Endothelial cell of umbilical vein (primary cell): ENCODE measurements around the gene EEFSEC.

Source experiments
- EZH2 ChIP-seq: IDR thresholded peaks from 2 replicates; pipeline ENCODE4 v1.6.1; 2012; ENCODE audit warnings: borderline replicate concordance, low read depth, mild to moderate bottlenecking, moderate library complexity, low read length, inconsistent platforms; ENCODE audit not compliant: severe bottlenecking
- JUN ChIP-seq: IDR thresholded peaks from 2 replicates; pipeline ENCODE4 v1.6.1; 2011; ENCODE audit warnings: borderline replicate concordance, low read depth; ENCODE audit not compliant: insufficient read length, insufficient read depth
- POLR2A ChIP-seq: IDR thresholded peaks from 2 replicates; pipeline ENCODE4 v1.6.1; 2012; ENCODE audit warnings: low read depth, mild to moderate bottlenecking, control low read depth, low read length
- POLR2AphosphoS5 ChIP-seq: IDR thresholded peaks from 2 replicates; pipeline ENCODE4 v1.6.1; 2012; ENCODE audit warnings: low read depth, mild to moderate bottlenecking, control low read depth, low read length, moderate library complexity; ENCODE audit not compliant: insufficient read depth
- TF ChIP-seq, protein P1 (sequence below), 2 donors: IDR thresholded peaks; 1 replicate in 1 of 2; 2 replicates in 1 of 2; pipeline ENCODE4 v1.5.1; 2011; ENCODE audit warnings: low read length in 2 of 2, mild to moderate bottlenecking in 2 of 2, moderate library complexity in 2 of 2, control low read depth in 1 of 2, inconsistent platforms in 1 of 2, low read depth in 1 of 2; ENCODE audit not compliant: insufficient read depth in 1 of 2; ENCODE audit errors: extremely low read depth in 1 of 2
- TF ChIP-seq, protein P2 (sequence below): IDR thresholded peaks from 2 replicates; pipeline ENCODE4 v1.6.1; 2011; ENCODE audit not compliant: insufficient read depth, insufficient read length

DNA sequence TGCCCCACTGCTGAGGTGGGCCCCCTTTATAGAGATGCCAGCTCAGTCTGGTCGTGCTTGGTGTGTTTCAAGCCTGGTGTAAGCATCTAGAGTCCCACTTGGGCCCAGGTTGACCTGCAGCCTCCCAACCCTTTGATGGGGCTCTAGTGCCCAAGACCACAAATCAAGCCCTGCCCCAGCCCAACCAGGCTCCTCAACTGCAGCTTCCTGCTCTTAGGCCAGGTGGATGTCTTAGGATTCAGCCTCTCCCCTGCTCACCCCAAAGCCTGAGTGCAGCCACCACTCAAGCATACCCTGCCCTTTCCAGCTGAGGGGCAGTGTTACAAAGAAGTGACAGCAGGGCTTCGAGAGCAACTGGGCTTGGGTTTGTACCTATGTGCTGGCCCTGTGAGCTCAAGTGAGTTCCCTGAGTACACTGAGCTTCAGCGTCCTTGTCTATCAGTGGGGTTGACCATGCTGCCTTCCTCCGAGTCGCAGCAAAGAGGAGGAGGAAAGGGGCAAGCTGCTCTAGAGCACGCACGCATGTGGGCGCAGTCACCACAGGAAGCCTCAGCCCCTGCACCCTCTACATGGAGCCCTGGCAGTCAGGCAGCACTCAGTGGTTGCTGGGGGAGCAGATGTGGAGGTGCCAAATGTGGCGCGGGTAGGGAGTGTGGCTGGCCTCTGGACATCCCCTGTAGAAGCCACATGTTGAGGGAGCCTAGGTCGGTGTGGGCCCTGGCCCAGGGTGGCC, 120.7 kb downstream of the EEFSEC start:
- TF ChIP-seq POLR2A (no peak), EZH2 (no peak), JUN (no peak), POLR2AphosphoS5 (no peak)
- TF ChIP-seq, protein P1, sequence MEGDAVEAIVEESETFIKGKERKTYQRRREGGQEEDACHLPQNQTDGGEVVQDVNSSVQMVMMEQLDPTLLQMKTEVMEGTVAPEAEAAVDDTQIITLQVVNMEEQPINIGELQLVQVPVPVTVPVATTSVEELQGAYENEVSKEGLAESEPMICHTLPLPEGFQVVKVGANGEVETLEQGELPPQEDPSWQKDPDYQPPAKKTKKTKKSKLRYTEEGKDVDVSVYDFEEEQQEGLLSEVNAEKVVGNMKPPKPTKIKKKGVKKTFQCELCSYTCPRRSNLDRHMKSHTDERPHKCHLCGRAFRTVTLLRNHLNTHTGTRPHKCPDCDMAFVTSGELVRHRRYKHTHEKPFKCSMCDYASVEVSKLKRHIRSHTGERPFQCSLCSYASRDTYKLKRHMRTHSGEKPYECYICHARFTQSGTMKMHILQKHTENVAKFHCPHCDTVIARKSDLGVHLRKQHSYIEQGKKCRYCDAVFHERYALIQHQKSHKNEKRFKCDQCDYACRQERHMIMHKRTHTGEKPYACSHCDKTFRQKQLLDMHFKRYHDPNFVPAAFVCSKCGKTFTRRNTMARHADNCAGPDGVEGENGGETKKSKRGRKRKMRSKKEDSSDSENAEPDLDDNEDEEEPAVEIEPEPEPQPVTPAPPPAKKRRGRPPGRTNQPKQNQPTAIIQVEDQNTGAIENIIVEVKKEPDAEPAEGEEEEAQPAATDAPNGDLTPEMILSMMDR (IDR thresholded peaks at IDR 0.05; ENCODE audit: extremely low read depth in 1 of 2, insufficient read depth in 1 of 2, low read depth in 1 of 2, low read length in 2 of 2) = no peak
- TF ChIP-seq, protein P2, sequence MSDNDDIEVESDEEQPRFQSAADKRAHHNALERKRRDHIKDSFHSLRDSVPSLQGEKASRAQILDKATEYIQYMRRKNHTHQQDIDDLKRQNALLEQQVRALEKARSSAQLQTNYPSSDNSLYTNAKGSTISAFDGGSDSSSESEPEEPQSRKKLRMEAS = no peak
